ENCODE measurements around the gene OR1F1. TPM values are rescaled to one million over a fixed set of nuclear protein-coding genes. Genes with fewer than 3 reads are reported as not detected.

OR1F1 gene
- total and polyA plus RNA-seq, 8 donors, result not detected

DNA sequence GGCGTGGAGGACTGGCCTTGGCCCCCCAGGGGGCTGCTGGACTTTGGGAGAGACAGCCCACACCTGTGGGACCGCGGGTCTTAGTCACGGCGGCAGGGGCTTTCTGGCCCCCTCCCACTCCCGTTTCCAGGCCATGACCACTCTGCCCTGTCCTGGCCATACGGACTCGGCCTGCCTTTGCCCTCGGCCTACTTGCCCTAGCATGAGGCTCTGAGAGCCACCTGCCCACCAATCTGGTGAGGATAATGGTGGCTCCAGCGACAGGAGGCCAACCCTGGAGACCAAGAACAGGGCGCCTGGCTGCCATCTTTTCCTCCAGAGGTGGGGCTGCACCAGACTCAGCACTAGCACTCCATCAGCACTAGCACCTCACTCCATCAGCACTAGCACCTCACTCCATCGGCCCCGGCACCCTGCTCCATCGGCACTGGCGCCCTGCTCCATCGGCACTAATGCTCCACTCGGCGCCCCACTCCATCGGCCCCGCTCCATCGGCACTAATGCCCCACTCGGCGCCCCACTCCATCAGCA, 46.2 kb upstream of the OR1F1 start:
- no peaks in the 10 kb centered on the region for H3K27me3 ChIP-seq
- intact Hi-C loops (cut with DNase I), result no loop called here
- H3K9me3 ChIP-seq, result no peaks in the 10 kb centered on the region
- H3K4me3 ChIP-seq, result no peak overlapping the region
- H3K4me1 ChIP-seq, result no peaks in the 10 kb centered on the region
- H3K27ac ChIP-seq, result no peak overlapping the region
- ATAC-seq (no peak), DNase-seq (peak in 1 of 4 donors; percentile 74)
- TF ChIP-seq, protein P1, sequence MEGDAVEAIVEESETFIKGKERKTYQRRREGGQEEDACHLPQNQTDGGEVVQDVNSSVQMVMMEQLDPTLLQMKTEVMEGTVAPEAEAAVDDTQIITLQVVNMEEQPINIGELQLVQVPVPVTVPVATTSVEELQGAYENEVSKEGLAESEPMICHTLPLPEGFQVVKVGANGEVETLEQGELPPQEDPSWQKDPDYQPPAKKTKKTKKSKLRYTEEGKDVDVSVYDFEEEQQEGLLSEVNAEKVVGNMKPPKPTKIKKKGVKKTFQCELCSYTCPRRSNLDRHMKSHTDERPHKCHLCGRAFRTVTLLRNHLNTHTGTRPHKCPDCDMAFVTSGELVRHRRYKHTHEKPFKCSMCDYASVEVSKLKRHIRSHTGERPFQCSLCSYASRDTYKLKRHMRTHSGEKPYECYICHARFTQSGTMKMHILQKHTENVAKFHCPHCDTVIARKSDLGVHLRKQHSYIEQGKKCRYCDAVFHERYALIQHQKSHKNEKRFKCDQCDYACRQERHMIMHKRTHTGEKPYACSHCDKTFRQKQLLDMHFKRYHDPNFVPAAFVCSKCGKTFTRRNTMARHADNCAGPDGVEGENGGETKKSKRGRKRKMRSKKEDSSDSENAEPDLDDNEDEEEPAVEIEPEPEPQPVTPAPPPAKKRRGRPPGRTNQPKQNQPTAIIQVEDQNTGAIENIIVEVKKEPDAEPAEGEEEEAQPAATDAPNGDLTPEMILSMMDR (IDR thresholded peaks at IDR 0.05), result no peak
- H3K36me3 ChIP-seq, result peaks cover 0 to 60% of the 10 kb centered on the region in 2 donors

DNA sequence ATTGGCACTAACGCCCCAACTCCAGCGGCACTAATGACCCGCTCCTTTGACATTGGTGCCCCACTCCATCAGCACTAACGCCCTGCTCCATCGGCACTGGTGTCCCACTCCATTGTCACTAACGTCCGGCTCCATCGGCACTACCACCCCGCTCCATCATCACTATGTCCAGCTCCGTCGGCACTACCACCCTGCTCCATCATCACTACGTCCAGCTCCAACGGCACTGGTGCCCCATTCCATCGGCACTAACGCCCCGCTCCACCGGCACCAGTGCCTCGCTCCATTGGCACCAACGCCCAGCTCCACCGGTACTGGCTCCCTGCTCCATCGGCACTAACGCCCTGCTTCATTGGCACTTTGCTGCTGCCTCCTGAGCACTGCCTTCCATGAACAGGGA, 45.7 kb upstream of the OR1F1 start:
- intact Hi-C loops (cut with DNase I), result no loop called here
- H3K4me1 ChIP-seq, result no peaks in the 10 kb centered on the region
- DNase-seq (peak in 1 of 4 donors; percentile 43), ATAC-seq (no peak)
- H3K36me3 ChIP-seq, result peaks cover 0 to 56% of the 10 kb centered on the region in 2 donors
- TF ChIP-seq, protein P1 (IDR thresholded peaks at IDR 0.05), result no peak
- no peaks in the 10 kb centered on the region for H3K27me3 ChIP-seq
- no peaks in the 10 kb centered on the region for H3K9me3 ChIP-seq
- no peak overlapping the region for H3K4me3 ChIP-seq
- H3K27ac ChIP-seq, result no peak overlapping the region

DNA sequence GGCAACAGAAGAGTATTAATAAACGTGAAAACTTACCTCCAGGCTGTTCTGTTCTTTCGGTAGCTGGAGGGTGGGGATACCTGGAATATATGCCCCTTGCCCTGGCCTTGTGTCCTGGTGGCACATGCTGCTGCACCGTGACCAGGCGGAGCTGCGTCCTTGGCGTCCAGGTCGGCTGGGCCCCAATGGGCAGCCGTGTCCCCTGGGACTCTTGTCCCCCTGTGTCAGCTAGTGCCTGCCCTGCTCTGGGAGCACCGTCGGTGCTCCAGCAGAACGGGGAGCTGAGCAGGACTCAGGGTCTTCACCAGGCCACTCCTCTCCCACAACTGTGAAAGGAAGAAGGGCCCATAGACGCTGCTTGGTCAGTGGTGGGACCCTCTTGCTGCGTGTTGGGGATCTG, 45.2 kb upstream of the OR1F1 start:
- DNase-seq (peak in 1 of 4 donors; percentile 49), ATAC-seq (no peak)
- H3K36me3 ChIP-seq, result peaks cover 0 to 52% of the 10 kb centered on the region in 2 donors
- no peaks in the 10 kb centered on the region for H3K27me3 ChIP-seq
- intact Hi-C loops (cut with DNase I), result no loop called here
- H3K27ac ChIP-seq, result no peak overlapping the region
- no peak overlapping the region for H3K4me3 ChIP-seq
- H3K9me3 ChIP-seq, result no peaks in the 10 kb centered on the region
- no peaks in the 10 kb centered on the region for H3K4me1 ChIP-seq
- TF ChIP-seq, protein P1 (IDR thresholded peaks at IDR 0.05), result no peak

DNA sequence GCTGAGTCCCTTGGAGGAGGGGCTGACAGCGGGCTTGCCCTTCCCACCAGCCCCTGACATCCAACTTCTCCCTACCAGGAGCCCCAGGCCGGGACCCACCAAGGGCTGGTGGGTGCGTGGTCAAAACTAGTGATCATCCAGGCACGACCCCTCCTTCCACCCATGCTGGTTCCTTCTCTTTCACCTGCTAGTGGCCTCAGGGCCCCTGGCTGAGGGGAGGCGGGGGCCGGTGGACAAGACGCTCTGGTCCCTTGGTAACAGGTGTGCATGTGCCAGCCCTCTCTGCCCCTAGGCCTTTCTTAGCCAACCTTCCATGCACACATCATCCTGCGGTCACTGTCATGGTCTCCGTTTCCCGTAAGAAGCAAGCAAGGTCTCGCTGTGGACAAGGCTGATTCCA, 44.8 kb upstream of the OR1F1 start:
- H3K27me3 ChIP-seq, result no peaks in the 10 kb centered on the region
- peaks cover 0 to 47% of the 10 kb centered on the region in 2 donors for H3K36me3 ChIP-seq
- no peaks in the 10 kb centered on the region for H3K4me1 ChIP-seq
- H3K9me3 ChIP-seq, result no peaks in the 10 kb centered on the region
- TF ChIP-seq, protein P1 (IDR thresholded peaks at IDR 0.05), result no peak
- ATAC-seq (no peak), DNase-seq (peak in 1 of 4 donors; percentile 49)
- no peak overlapping the region for H3K27ac ChIP-seq
- no peak overlapping the region for H3K4me3 ChIP-seq
- intact Hi-C loops (cut with DNase I), result no loop called here

DNA sequence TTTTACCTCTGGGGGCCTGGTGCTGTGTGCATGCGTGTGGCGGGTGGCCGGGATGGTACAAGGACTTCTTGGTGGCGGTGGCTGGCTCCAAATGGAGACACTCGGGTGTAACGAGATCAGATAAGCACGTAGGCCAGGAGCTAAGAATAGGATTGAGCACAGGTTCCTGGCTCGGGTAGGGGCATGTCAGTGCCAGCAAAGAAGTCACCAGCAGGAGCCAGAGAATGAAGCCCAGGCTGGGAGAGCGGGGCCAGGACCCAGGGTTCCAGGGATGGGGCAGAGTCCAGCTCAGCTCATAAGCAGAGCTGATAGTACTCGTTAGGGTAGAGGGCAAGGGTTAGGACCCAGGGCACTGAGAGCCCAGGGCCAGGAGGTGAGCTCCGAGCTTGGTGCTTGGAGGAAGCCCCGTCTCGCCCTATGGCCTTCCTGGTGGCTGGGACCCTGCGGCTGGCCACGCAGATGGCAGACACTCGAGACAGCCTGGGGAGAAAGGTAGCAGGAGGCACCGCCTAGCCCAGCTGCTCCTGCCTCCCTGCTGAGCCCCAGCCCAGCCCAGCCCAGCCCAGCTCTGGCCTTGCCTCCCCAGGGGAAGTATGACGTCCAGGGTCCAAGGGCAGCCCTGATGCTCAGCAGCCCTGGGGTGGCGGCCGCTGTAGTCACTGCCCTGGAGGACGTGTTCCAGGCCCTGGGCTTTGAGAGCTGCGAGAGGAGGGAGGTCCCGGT, 44.2 kb upstream of the OR1F1 start:
- DNase-seq, result peak in 1 of 4 donors; percentile 62
- Histone ChIP-seq H3K4me1 (no peaks in the 10 kb centered on the region), H3K9me3 (no peaks in the 10 kb centered on the region), H3K4me3 (no peak overlapping the region), H3K27me3 (no peaks in the 10 kb centered on the region), H3K27ac (no peak overlapping the region), H3K36me3 (peaks cover 0 to 42% of the 10 kb centered on the region in 2 donors)
- ATAC-seq, result no peak
- intact Hi-C loops (cut with DNase I), result no loop called here
- TF ChIP-seq, protein P1 (IDR thresholded peaks at IDR 0.05), result no peak
